NCI-H2227 (cell line): ENCODE measurements around the gene GPRIN1.

Experiments used
- DNase-seq: peaks from one replicate; lab custom pipeline; 2025; ENCODE audit not compliant: unreplicated experiment; lab: John Stamatoyannopoulos, UW

The GPRIN1 gene

GRCh38 chr5:176625512-176625911, 15.6 kb upstream of the GPRIN1 start:
- DNase-seq: no peak

- DNase-seq: no peak
These were observed 15.0 kb upstream of the GPRIN1 start for GRCh38 chr5:176624938-176625337.

DNA sequence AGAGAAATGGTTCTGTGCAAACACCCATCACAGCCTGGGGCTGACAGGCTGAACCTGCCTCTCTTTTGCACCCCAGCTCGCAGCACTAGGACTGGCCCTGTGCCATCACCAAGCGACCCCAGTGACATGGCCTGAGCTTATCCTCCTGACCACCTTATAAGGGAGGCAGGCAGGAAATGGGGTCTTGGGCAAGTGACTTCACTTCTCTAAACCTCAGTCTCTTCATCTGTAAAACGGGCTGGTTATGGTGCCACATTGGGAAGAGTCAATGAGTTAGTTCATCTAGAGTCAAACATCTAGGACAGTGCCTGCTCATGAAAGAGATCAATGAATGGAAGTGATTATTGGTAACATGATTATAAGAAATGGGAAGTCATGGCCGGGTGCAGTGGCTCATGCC, 14.2 kb upstream of the GPRIN1 start:
- DNase-seq: no peak

DNA sequence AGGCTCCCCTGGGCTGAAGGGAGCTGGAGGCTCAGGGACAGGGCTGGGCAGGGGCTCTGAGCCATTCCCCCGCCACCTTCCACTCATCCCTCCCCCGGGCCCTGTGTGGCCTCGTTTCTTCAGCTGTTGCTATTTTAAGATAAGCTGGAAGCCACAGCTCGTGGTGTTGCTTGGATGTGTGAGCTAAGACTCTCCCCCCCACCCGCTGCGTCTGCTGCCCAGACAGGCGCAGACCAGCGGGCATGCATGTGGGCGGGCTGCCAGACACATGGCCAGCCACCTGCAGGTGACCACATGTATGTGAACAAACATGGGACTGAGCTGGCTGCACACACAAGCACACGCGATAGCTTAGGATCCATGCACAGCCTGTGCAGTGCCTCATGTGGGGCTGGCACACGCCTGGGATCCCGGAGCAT, 11.7 kb upstream of the GPRIN1 start:
- DNase-seq: no peak

DNA sequence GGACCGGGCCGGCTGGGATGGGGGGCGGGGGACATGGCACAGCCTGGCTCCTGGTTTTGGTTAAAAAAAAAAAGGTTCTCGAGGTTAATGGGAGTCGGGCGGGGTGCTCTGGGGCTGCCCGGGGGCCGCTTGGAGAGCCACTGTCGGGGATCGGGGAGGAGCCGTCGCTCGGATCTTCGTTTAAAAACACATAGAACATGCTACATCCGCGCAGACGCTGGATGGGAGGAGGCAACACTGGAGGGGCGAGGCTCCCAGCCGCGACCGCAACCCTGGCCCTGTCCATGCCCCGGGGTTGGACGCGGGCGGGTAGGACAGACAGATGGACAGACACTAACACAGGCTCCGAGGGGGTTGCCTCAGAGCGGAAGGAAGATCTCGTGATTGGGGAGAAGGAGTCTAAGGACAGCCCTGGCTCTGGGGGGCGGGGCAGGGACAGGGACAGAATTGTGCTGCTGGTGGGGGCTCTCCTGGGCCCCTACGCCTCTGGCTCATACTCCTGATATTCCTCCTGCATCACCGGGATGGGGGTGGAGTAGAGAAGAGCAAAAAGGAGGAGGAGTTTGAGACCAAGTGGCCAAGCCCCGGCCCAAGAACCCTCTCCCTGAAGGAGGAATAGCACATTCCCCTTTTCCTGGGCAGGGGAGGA, 10.5 kb upstream of the GPRIN1 start:
- DNase-seq: no peak

GRCh38 chr5:176619569-176620332, 9.8 kb upstream of the GPRIN1 start:
- no peak for DNase-seq

- DNase-seq: no peak
These were observed 9.2 kb upstream of the GPRIN1 start for GRCh38 chr5:176619203-176619568.

DNA sequence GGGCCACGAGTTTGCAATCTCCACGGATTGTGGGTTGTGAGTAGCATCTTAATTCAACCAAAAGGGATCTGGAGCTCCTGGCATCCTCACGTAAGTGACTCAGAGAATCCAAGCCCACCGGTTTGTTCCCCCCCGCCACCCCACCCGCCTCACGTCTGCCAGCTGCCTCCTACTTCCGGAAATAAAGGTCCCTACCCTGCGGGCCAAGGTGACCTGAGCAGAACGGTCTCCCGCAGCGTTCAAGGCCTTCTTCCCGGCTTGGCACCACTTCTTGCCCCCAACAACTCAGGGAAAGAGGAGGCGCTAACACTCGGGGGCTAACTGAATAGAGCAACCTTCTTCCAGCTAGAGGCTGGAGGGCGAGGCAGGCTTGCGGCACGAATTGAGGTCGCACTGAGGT, 8.8 kb upstream of the GPRIN1 start:
- no peak for DNase-seq

- DNase-seq: no peak
These were observed 6.6 kb upstream of the GPRIN1 start for GRCh38 chr5:176616511-176616910.

GRCh38 chr5:176614805-176615478, 5.0 kb upstream of the GPRIN1 start:
- no peak for DNase-seq

GRCh38 chr5:176612855-176613254, 2.9 kb upstream of the GPRIN1 start:
- DNase-seq: no peak

DNA sequence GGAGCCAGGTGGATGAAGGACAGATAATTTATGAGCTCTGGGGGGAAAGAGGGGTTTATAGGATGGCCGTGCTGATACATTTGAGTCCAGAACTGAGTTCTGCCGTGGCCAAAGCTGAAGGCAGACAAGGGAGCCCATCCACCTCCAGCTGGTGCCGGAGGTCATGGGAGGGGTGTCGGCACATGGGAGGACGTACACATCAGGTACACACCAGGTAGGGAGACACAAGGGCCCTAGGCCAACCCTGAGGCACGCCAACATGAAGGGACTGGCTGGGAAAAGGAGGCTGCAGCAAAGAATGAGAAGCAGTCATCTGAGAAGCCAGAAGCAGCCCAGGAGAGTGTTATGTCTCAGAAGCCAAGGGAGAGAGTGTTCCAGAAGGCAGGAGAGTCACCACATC, 2.1 kb upstream of the GPRIN1 start:
- no peak for DNase-seq

- no peak for DNase-seq
These were observed 1.5 kb upstream of the GPRIN1 start for GRCh38 chr5:176611435-176611834.

DNA sequence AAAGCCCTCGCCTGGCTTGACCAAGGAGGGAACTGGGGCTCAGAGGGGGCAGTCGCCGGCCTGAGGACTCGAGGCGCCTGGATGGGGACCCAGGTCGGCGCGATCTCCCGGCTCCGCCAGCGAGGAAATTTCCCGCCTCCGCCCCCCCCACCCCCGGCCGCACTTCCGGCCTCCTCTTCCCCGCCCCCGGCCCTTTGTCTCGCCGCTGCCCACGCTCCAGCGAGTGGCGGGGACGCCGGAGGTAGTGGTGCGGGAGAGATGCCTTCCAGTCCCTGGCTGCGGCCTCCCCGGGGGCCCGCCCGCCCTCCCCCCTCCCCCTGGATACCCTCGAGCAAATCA, 448 bp upstream of the GPRIN1 start:
- peak; percentile 67 for DNase-seq

DNA sequence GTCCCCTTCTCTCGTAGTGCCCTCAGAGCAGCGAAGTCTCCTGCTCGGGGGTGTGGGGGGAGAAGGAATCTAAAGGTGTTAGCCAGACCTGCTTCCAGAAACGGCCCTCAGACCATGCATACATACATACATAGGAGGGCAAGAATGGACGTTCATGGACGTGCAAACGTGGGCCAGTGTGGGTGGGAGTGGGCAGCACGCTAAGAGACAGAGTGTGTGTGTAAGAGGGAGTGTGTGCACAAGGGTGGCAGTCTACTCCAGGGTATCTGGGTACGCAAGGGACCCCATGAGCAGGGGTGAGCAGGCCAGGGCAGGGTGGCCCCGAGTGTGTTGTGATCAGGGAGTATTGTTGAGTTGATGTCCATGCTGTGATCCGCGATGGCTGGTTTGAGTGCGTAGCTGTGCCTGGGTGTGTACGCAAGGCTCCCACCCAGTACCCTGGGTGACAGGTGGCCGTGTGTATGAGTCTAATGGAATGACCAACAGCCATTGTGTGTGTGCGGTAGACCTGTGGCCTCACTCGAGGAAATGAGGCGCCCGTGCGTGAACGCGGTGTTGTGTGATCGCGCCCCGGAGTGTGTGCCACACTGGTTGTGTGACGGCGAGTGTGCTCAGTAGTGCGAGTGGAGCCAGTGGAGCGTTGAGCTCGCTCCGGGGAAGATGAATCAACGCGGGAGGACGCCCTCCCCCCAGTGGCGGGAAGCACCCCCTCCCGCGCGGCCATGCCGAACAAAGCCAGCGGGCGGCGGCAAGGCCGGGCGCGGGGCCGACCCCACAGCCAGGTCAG, 826 bp downstream of the GPRIN1 start:
- DNase-seq: no peak

DNA sequence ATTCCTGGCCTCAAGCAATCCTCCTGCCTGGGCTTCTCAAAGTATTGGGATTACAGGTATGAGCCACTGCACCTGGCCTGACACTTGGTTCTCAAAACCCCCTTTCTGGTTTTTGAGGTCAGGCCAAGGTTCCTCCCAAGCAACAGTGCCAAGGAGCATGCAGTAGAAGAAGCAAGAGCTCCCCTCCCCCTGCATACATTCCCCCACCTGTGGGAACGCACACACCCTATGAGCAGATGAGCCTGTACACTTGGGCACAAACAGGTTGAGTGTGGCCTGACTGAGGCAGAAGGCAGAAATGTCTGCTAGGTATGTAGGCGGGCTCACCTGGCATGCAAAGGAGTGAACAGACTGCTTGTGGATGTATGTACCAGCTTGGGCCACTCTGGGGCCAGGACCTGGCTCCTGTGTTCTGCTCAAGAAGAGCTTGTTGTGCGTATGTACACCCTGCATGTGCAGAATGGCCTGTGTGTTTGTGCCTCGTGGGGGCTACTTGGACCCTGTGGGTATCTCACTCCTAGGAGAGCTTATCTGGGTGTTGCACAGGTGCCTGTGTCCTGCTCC, 1.7 kb downstream of the GPRIN1 start:
- DNase-seq: no peak

GRCh38 chr5:176606875-176607274, 3.1 kb downstream of the GPRIN1 start:
- no peak for DNase-seq

DNA sequence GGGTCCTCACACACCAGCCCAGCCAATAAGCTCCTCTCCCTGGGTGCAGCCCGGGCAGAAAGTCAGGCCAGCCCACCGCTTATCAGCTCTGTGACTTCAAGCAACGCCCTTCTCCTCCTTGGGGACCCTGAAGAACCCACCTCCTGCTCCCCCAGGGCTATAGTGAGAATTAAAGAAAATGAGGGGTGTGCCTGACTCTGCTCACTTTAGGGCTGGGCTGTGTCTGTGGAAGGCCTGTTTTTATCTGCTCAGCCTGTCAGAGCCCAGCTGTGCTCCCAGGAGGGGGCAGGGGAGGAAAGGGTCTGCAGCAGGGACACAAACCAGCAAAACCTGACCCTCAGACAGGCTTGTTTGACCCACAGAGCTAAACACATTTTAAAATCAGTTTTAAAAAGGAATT, 3.9 kb downstream of the GPRIN1 start:
- DNase-seq: no peak

GRCh38 chr5:176603091-176603490, 6.9 kb downstream of the GPRIN1 start:
- no peak for DNase-seq

DNA sequence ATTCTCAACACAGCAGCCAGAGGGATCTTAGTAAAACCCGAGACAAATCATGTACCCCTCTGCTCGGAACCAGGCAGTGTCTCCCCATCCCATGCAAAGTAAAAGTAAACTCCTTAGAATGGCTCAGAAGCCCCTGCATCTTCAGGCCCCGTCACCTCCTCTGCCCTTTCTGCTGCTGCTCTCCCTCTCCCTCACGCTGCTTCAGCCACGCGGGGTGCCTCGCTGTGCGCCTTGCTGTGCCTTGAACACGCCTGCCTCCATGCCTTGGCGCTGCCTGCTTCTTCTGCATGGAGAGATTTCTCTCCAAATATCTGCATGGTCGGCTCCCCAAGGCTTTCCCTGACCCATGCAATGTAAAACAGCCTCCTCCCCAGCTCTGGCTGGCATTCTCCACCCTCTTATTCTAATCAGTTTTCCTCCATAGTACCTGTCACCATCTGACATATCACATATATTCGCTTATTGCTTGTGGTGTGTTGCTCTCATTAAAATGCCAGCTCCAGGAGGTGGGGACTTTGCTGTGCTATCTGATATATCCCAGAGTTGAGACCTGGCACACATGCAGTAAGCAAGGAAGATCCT, 8.0 kb downstream of the GPRIN1 start:
- DNase-seq: no peak
